Fibroblast of lung (primary cell): ENCODE results near the gene DDHD1.
"Not testable (repeated sequence)": the region's sequence is repeated elsewhere in the genome, so short reads cannot be mapped to it uniquely, and the experiment has no call there.

ENCODE experiments used
- EZH2 ChIP-seq: IDR thresholded peaks from 2 replicates; pipeline ENCODE4 v1.5.1; 2012; ENCODE audit warnings: low read length, control low read depth, mild to moderate bottlenecking; ENCODE audit errors: missing control alignments
- TF ChIP-seq, protein P1 (sequence below), 2 donors: IDR thresholded peaks in 1 of 2; conservative IDR thresholded peaks in 1 of 2; 1 replicate in 1 of 2; 2 replicates in 1 of 2; pipeline ENCODE4 v1.5.1; 2011 to 2012; ENCODE audit warnings: low read length in 2 of 2, control low read depth in 1 of 2, inconsistent platforms in 1 of 2, low read depth in 1 of 2, mild to moderate bottlenecking in 1 of 2

- TF ChIP-seq, protein P1, sequence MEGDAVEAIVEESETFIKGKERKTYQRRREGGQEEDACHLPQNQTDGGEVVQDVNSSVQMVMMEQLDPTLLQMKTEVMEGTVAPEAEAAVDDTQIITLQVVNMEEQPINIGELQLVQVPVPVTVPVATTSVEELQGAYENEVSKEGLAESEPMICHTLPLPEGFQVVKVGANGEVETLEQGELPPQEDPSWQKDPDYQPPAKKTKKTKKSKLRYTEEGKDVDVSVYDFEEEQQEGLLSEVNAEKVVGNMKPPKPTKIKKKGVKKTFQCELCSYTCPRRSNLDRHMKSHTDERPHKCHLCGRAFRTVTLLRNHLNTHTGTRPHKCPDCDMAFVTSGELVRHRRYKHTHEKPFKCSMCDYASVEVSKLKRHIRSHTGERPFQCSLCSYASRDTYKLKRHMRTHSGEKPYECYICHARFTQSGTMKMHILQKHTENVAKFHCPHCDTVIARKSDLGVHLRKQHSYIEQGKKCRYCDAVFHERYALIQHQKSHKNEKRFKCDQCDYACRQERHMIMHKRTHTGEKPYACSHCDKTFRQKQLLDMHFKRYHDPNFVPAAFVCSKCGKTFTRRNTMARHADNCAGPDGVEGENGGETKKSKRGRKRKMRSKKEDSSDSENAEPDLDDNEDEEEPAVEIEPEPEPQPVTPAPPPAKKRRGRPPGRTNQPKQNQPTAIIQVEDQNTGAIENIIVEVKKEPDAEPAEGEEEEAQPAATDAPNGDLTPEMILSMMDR (conservative IDR thresholded peaks at IDR 0.05 in 1 of 2, IDR thresholded peaks at IDR 0.05 in 1 of 2; ENCODE audit: low read depth in 1 of 2, low read length in 2 of 2), result not testable (repeated sequence)
- not testable (repeated sequence) for TF ChIP-seq EZH2
Observed at GRCh38 chr14:53117479-53117878, 35.6 kb downstream of the DDHD1 start.
